ENCODE data around the gene GRK5.

The GRK5 gene

GRCh38 chr10:119327096-119327745, 119.8 kb downstream of the GRK5 start:
- Histone ChIP-seq H2BK5ac (ENCODE audit: low read length) (no peak overlapping the region), H4K8ac (ENCODE audit: low read depth, low read length) (no peak overlapping the region), H3K79me1 (ENCODE audit: low read length) (no peaks in the 10 kb centered on the region), H3K4me1 (ENCODE audit: control insufficient read depth, low read depth, low read length) (no peaks in the 10 kb centered on the region), H3K36me3 (ENCODE audit: control insufficient read depth, insufficient read depth, low read length) (no peaks in the 10 kb centered on the region), H3K23ac (ENCODE audit: low read length) (no peak overlapping the region), H3K4me2 (ENCODE audit: low read length) (no peak overlapping the region), H3K79me2 (ENCODE audit: control insufficient read depth, insufficient read depth, low read length) (no peaks in the 10 kb centered on the region), H3K4ac (ENCODE audit: low read depth, low read length) (no peak overlapping the region), H2BK15ac (replicated peaks; ENCODE audit: low read depth) (no peak overlapping the region), H2BK120ac (ENCODE audit: low read depth, low read length) (no peak overlapping the region), H2AK5ac (ENCODE audit: low read length) (no peak overlapping the region), H3K18ac (ENCODE audit: low read length) (no peak overlapping the region), H3K27me3 (ENCODE audit: insufficient read depth, low read length, poor library complexity) (no peaks in the 10 kb centered on the region), H4K5ac (ENCODE audit: low read length) (no peak overlapping the region), H3K56ac (ENCODE audit: low read length) (no peak overlapping the region), H3K4me3 (ENCODE audit: low read length) (no peak overlapping the region), H3K27ac (ENCODE audit: low read depth, low read length) (no peak overlapping the region), H3K9ac (ENCODE audit: low read length) (no peak overlapping the region)
- no peak for DNase-seq
- no CpG with 5 or more reads among the region's 14 CpGs for WGBS (ENCODE audit: extremely low coverage, insufficient coverage, low lambda C conversion rate)

GRCh38 chr10:119328223-119328622, 120.9 kb downstream of the GRK5 start:
- no peak overlapping the region for H2BK15ac ChIP-seq (replicated peaks; ENCODE audit: low read depth)
- no peaks in the 10 kb centered on the region for H3K36me3 ChIP-seq (ENCODE audit: control insufficient read depth, insufficient read depth, low read length)
- no peak overlapping the region for H2AK5ac ChIP-seq (ENCODE audit: low read length)
- WGBS (ENCODE audit: extremely low coverage, insufficient coverage, low lambda C conversion rate) = no CpG with 5 or more reads among the region's 2 CpGs
- no peak overlapping the region for H2BK120ac ChIP-seq (ENCODE audit: low read depth, low read length)
- no peak overlapping the region for H4K8ac ChIP-seq (ENCODE audit: low read depth, low read length)
- H3K27me3 ChIP-seq (ENCODE audit: insufficient read depth, low read length, poor library complexity) = no peaks in the 10 kb centered on the region
- no peak overlapping the region for H3K4me3 ChIP-seq (ENCODE audit: low read length)
- no peaks in the 10 kb centered on the region for H3K79me1 ChIP-seq (ENCODE audit: low read length)
- no peak for DNase-seq
- no peak overlapping the region for H3K4ac ChIP-seq (ENCODE audit: low read depth, low read length)
- H3K9ac ChIP-seq (ENCODE audit: low read length) = no peak overlapping the region
- no peak overlapping the region for H3K56ac ChIP-seq (ENCODE audit: low read length)
- no peaks in the 10 kb centered on the region for H3K79me2 ChIP-seq (ENCODE audit: control insufficient read depth, insufficient read depth, low read length)
- H2BK5ac ChIP-seq (ENCODE audit: low read length) = no peak overlapping the region
- H3K4me1 ChIP-seq (ENCODE audit: control insufficient read depth, low read depth, low read length) = no peaks in the 10 kb centered on the region
- no peak overlapping the region for H3K4me2 ChIP-seq (ENCODE audit: low read length)
- no peak overlapping the region for H3K23ac ChIP-seq (ENCODE audit: low read length)
- H4K5ac ChIP-seq (ENCODE audit: low read length) = no peak overlapping the region
- H3K27ac ChIP-seq (ENCODE audit: low read depth, low read length) = no peak overlapping the region
- no peak overlapping the region for H3K18ac ChIP-seq (ENCODE audit: low read length)

- H3K4ac ChIP-seq (ENCODE audit: low read depth, low read length) = no peak overlapping the region
Observed at GRCh38 chr10:119330342-119330741, 123.0 kb downstream of the GRK5 start.

GRCh38 chr10:119331061-119331460, 123.7 kb downstream of the GRK5 start:
- no peak overlapping the region for H3K4ac ChIP-seq (ENCODE audit: low read depth, low read length)
- H3K36me3 ChIP-seq (ENCODE audit: control insufficient read depth, insufficient read depth, low read length) = no peaks in the 10 kb centered on the region
- H4K5ac ChIP-seq (ENCODE audit: low read length) = no peak overlapping the region
- no peak overlapping the region for H3K56ac ChIP-seq (ENCODE audit: low read length)
- H3K4me2 ChIP-seq (ENCODE audit: low read length) = no peak overlapping the region
- H2BK120ac ChIP-seq (ENCODE audit: low read depth, low read length) = no peak overlapping the region
- H4K8ac ChIP-seq (ENCODE audit: low read depth, low read length) = no peak overlapping the region
- no peaks in the 10 kb centered on the region for H3K79me2 ChIP-seq (ENCODE audit: control insufficient read depth, insufficient read depth, low read length)
- no peaks in the 10 kb centered on the region for H3K79me1 ChIP-seq (ENCODE audit: low read length)
- no peak overlapping the region for H3K9ac ChIP-seq (ENCODE audit: low read length)
- H3K27me3 ChIP-seq (ENCODE audit: insufficient read depth, low read length, poor library complexity) = no peaks in the 10 kb centered on the region
- H2AK5ac ChIP-seq (ENCODE audit: low read length) = no peak overlapping the region
- H2BK5ac ChIP-seq (ENCODE audit: low read length) = no peak overlapping the region
- H3K4me3 ChIP-seq (ENCODE audit: low read length) = no peak overlapping the region
- no peak overlapping the region for H3K23ac ChIP-seq (ENCODE audit: low read length)
- H3K18ac ChIP-seq (ENCODE audit: low read length) = no peak overlapping the region
- no CpG with 5 or more reads among the region's 15 CpGs for WGBS (ENCODE audit: extremely low coverage, insufficient coverage, low lambda C conversion rate)
- no peaks in the 10 kb centered on the region for H3K4me1 ChIP-seq (ENCODE audit: control insufficient read depth, low read depth, low read length)
- DNase-seq = no peak
- H3K27ac ChIP-seq (ENCODE audit: low read depth, low read length) = no peak overlapping the region
- H2BK15ac ChIP-seq (replicated peaks; ENCODE audit: low read depth) = no peak overlapping the region

More at GRCh38 chr10:119330342-119330741, 123.0 kb downstream of the GRK5 start:
- Histone ChIP-seq H2BK15ac (replicated peaks; ENCODE audit: low read depth) (no peak overlapping the region), H3K4me3 (ENCODE audit: low read length) (no peak overlapping the region), H3K79me1 (ENCODE audit: low read length) (no peaks in the 10 kb centered on the region), H4K8ac (ENCODE audit: low read depth, low read length) (no peak overlapping the region), H3K23ac (ENCODE audit: low read length) (no peak overlapping the region), H3K4me2 (ENCODE audit: low read length) (no peak overlapping the region), H3K27ac (ENCODE audit: low read depth, low read length) (no peak overlapping the region), H2BK120ac (ENCODE audit: low read depth, low read length) (no peak overlapping the region), H3K18ac (ENCODE audit: low read length) (no peak overlapping the region), H2BK5ac (ENCODE audit: low read length) (no peak overlapping the region), H3K56ac (ENCODE audit: low read length) (no peak overlapping the region), H3K4me1 (ENCODE audit: control insufficient read depth, low read depth, low read length) (no peaks in the 10 kb centered on the region), H3K27me3 (ENCODE audit: insufficient read depth, low read length, poor library complexity) (no peaks in the 10 kb centered on the region), H4K5ac (ENCODE audit: low read length) (no peak overlapping the region), H3K79me2 (ENCODE audit: control insufficient read depth, insufficient read depth, low read length) (no peaks in the 10 kb centered on the region), H2AK5ac (ENCODE audit: low read length) (no peak overlapping the region), H3K9ac (ENCODE audit: low read length) (no peak overlapping the region), H3K36me3 (ENCODE audit: control insufficient read depth, insufficient read depth, low read length) (no peaks in the 10 kb centered on the region)
- DNase-seq = no peak
- no CpG with 5 or more reads among the region's 5 CpGs for WGBS (ENCODE audit: extremely low coverage, insufficient coverage, low lambda C conversion rate)

- no peak overlapping the region for H3K4me3 ChIP-seq (ENCODE audit: low read length)
- no peak overlapping the region for H4K5ac ChIP-seq (ENCODE audit: low read length)
- no peaks in the 10 kb centered on the region for H3K27me3 ChIP-seq (ENCODE audit: insufficient read depth, low read length, poor library complexity)
- H2BK120ac ChIP-seq (ENCODE audit: low read depth, low read length) = no peak overlapping the region
- no peak overlapping the region for H4K8ac ChIP-seq (ENCODE audit: low read depth, low read length)
- H3K56ac ChIP-seq (ENCODE audit: low read length) = no peak overlapping the region
- H3K4ac ChIP-seq (ENCODE audit: low read depth, low read length) = no peak overlapping the region
- H2BK15ac ChIP-seq (replicated peaks; ENCODE audit: low read depth) = no peak overlapping the region
- DNase-seq = peak; percentile 78
- no peak overlapping the region for H3K27ac ChIP-seq (ENCODE audit: low read depth, low read length)
- H2BK5ac ChIP-seq (ENCODE audit: low read length) = no peak overlapping the region
- H3K79me1 ChIP-seq (ENCODE audit: low read length) = no peaks in the 10 kb centered on the region
- H2AK5ac ChIP-seq (ENCODE audit: low read length) = no peak overlapping the region
- H3K18ac ChIP-seq (ENCODE audit: low read length) = no peak overlapping the region
- no peaks in the 10 kb centered on the region for H3K36me3 ChIP-seq (ENCODE audit: control insufficient read depth, insufficient read depth, low read length)
- H3K4me1 ChIP-seq (ENCODE audit: control insufficient read depth, low read depth, low read length) = no peaks in the 10 kb centered on the region
- H3K9ac ChIP-seq (ENCODE audit: low read length) = no peak overlapping the region
- H3K23ac ChIP-seq (ENCODE audit: low read length) = no peak overlapping the region
- H3K79me2 ChIP-seq (ENCODE audit: control insufficient read depth, insufficient read depth, low read length) = no peaks in the 10 kb centered on the region
- WGBS (ENCODE audit: extremely low coverage, insufficient coverage, low lambda C conversion rate) = no CpG with 5 or more reads among the region's 8 CpGs
- H3K4me2 ChIP-seq (ENCODE audit: low read length) = no peak overlapping the region
Observed at GRCh38 chr10:119333146-119333792, 125.9 kb downstream of the GRK5 start.

All from mesendoderm (in vitro differentiated cells).